G401 (cell line): ENCODE results near the gene GRB7. TPM values are rescaled to one million over a fixed set of nuclear protein-coding genes. Genes with fewer than 3 reads are reported as not detected.
"Not testable (repeated sequence)": the region's sequence is repeated elsewhere in the genome, so short reads cannot be mapped to it uniquely, and the experiment has no call there.

Source experiments
- DNase-seq: peaks from one replicate; pipeline ENCODE4 v3.0.0-alpha.2; 2015; ENCODE audit warnings: low spot score
- in situ Hi-C: cut with HindIII; loops from 2 replicates; pipeline ENCODE4 v1.10.0; 2016; ENCODE audit warnings: low sequenced_read_pairs, mixed read lengths
- total RNA-seq: library from RNA; depleted of rRNA; stranded (reverse); fragments of >200 nt; shearing (Covaris generic); gene quantifications from 2 replicates; pipeline ENCODE4 v1.2.3, GENCODE V29; 2014

The GRB7 gene
- total RNA-seq, 1 experiment from 2014 or later: 2.0 TPM

GRCh38 chr17:39706383-39706782 lies 31.4 kb upstream of the GRB7 start:
- in situ Hi-C loops: no loop called here
- DNase-seq: no peak

GRCh38 chr17:39706921-39707337 lies 30.8 kb upstream of the GRB7 start:
- in situ Hi-C loops: no loop called here
- DNase-seq: no peak

- in situ Hi-C loops: no loop called here
- DNase-seq: no peak
Observed at GRCh38 chr17:39709319-39709997, 28.3 kb upstream of the GRB7 start.

DNA sequence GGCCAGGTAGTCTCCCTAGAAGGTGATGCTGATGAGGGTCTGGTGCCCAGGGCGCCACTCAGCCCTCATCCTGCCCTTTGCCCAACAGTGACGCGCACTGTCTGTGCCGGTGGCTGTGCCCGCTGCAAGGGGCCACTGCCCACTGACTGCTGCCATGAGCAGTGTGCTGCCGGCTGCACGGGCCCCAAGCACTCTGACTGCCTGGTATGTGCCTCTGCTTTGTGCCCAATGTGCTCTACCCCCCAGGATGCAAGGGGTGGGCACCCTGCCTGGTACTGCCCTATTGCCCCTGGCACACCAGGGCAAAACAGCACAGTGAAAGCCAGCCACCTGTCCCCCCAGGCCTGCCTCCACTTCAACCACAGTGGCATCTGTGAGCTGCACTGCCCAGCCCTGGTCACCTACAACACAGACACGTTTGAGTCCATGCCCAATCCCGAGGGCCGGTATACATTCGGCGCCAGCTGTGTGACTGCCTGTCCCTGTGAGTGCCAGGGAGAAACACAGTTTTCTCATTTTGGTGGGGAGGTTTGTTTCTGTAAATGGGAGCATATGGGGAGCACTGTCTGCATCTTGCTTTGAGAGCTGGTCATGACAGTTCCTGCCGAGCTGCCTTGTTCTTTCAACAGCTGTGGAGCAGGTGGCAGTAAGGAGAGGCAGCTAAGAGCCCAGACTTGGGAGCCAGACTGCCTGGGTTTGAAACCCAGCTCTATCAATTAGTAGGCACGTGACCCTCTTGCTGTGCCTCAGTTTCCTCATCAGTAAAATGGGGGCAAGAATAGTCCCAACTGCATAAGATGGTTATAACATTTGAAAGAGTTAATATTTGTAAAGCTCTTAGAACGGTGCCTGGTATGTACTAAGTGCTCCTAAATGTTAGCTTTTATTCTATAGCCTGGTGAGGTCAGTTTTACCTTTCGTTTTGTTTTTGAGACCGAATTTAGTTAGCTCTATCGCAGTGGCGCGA lies 27.5 kb upstream of the GRB7 start:
- in situ Hi-C loops: no loop called here
- no peak for DNase-seq

GRCh38 chr17:39711071-39711470 lies 26.7 kb upstream of the GRB7 start:
- in situ Hi-C loops, DNase-seq: not testable (repeated sequence)

DNA sequence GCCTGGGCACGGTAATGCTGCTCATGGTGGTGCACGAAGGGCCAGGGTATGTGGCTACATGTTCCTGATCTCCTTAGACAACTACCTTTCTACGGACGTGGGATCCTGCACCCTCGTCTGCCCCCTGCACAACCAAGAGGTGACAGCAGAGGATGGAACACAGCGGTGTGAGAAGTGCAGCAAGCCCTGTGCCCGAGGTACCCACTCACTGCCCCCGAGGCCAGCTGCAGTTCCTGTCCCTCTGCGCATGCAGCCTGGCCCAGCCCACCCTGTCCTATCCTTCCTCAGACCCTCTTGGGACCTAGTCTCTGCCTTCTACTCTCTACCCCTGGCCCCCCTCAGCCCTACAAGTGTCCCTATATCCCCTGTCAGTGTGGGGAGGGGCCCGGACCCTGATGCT lies 25.9 kb upstream of the GRB7 start:
- no peak for DNase-seq
- in situ Hi-C loops: no loop called here

GRCh38 chr17:39714234-39714633 lies 23.5 kb upstream of the GRB7 start:
- no peak for DNase-seq
- in situ Hi-C loops: no loop called here

GRCh38 chr17:39715375-39716072 lies 22.2 kb upstream of the GRB7 start:
- no peak for DNase-seq
- in situ Hi-C loops: no loop called here

- DNase-seq: no peak
- in situ Hi-C loops: no loop called here
Observed at GRCh38 chr17:39716073-39716818, 21.5 kb upstream of the GRB7 start.

- no peak for DNase-seq
- in situ Hi-C loops: no loop called here
Observed at GRCh38 chr17:39716879-39717536, 20.7 kb upstream of the GRB7 start.

DNA sequence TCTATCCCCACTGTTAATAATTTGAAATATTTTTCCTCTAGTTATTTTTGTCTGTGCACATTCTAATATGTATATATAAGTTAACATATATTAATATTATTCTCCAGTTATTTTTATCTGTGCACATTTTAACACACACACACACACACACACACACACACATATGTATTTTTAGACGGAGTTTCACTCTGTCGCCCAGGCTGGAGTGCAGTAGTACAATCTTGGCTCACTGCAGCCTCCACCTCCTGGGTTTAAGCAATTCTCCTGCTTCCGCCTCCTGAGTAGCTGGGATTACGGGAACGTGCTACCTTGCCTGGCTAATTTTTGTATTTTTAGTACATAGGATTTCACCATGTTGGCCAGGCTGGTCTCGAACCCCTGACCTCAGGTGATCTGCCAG lies 20.1 kb upstream of the GRB7 start:
- in situ Hi-C loops: no loop called here
- no peak for DNase-seq

- DNase-seq: no peak
- in situ Hi-C loops: no loop called here
Observed at GRCh38 chr17:39719563-39720355, 18.0 kb upstream of the GRB7 start.

- in situ Hi-C loops: no loop called here
- no peak for DNase-seq
Observed at GRCh38 chr17:39722104-39722503, 15.6 kb upstream of the GRB7 start.

- in situ Hi-C loops: no loop called here
- no peak for DNase-seq
Observed at GRCh38 chr17:39722965-39723848, 14.5 kb upstream of the GRB7 start.

GRCh38 chr17:39724731-39725130 lies 13.0 kb upstream of the GRB7 start:
- DNase-seq: no peak
- in situ Hi-C loops: no loop called here

- in situ Hi-C loops, DNase-seq: not testable (repeated sequence)
Observed at GRCh38 chr17:39725923-39726322, 11.8 kb upstream of the GRB7 start.

DNA sequence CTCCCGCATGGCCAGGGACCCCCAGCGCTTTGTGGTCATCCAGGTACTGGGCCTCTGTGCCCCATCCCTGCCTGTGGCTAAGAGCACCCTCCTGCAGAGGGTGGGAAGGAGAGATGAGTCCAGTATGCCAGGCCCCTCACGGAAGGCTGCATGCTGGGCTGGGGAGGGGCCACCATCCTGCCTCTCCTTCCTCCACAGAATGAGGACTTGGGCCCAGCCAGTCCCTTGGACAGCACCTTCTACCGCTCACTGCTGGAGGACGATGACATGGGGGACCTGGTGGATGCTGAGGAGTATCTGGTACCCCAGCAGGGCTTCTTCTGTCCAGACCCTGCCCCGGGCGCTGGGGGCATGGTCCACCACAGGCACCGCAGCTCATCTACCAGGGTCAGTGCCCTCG lies 11.1 kb upstream of the GRB7 start:
- DNase-seq: no peak
- in situ Hi-C loops: no loop called here
